ENCODE results near the gene ISOC1.

GRCh38 chr5:129096382-129096991 lies 1.9 kb downstream of the ISOC1 start:
- TF ChIP-seq POLR2A (IDR thresholded peaks at IDR 0.05; ENCODE audit: low read length) (no peak), GATA1 (IDR thresholded peaks at IDR 0.05; ENCODE audit: low read depth, low read length) (no peak)

Measured in erythroblast (primary cell).